ENCODE data around the gene LTBP1. TPM values are rescaled to one million over a fixed set of nuclear protein-coding genes. Genes with fewer than 3 reads are reported as not detected.

LTBP1 gene
- total RNA-seq, 2 experiments from 2014 or later = 0.03 to 0.24 TPM

- ChIA-PET POLR2A (no interaction called here), CTCF (no interaction called here)
- no peak for DNase-seq
- Mint-ChIP-seq H3K36me3 (ENCODE audit: low read depth) (no peaks in the 10 kb centered on the region), H3K9me3 (ENCODE audit: insufficient read depth) (no peaks in the 10 kb centered on the region), H3K27ac (no peak overlapping the region), H3K27me3 (ENCODE audit: low read depth) (peaks cover 7% of the 10 kb centered on the region), H3K4me3 (no peak overlapping the region), H3K4me1 (ENCODE audit: low read depth) (no peaks in the 10 kb centered on the region)
- no peak for ATAC-seq
These were observed 116.0 kb downstream of the LTBP1 start for GRCh38 chr2:33062665-33063250.

GRCh38 chr2:33064349-33064801, 117.6 kb downstream of the LTBP1 start:
- ChIA-PET CTCF (no interaction called here), POLR2A (no interaction called here)
- H3K4me3 Mint-ChIP-seq = no peak overlapping the region
- H3K9me3 Mint-ChIP-seq (ENCODE audit: insufficient read depth) = no peaks in the 10 kb centered on the region
- no peak overlapping the region for H3K27ac Mint-ChIP-seq
- DNase-seq (no peak), ATAC-seq (no peak)
- H3K27me3 Mint-ChIP-seq (ENCODE audit: low read depth) = peaks cover 9% of the 10 kb centered on the region
- H3K4me1 Mint-ChIP-seq (ENCODE audit: low read depth) = no peaks in the 10 kb centered on the region
- no peaks in the 10 kb centered on the region for H3K36me3 Mint-ChIP-seq (ENCODE audit: low read depth)

GRCh38 chr2:33067598-33067997, 120.8 kb downstream of the LTBP1 start:
- no peak overlapping the region for H3K27ac Mint-ChIP-seq
- ATAC-seq (no peak), DNase-seq (no peak)
- no peaks in the 10 kb centered on the region for H3K9me3 Mint-ChIP-seq (ENCODE audit: insufficient read depth)
- no peaks in the 10 kb centered on the region for H3K4me1 Mint-ChIP-seq (ENCODE audit: low read depth)
- ChIA-PET CTCF (no interaction called here), POLR2A (no interaction called here)
- no peaks in the 10 kb centered on the region for H3K36me3 Mint-ChIP-seq (ENCODE audit: low read depth)
- H3K27me3 Mint-ChIP-seq (ENCODE audit: low read depth) = peaks cover 2% of the 10 kb centered on the region
- no peak overlapping the region for H3K4me3 Mint-ChIP-seq

DNA sequence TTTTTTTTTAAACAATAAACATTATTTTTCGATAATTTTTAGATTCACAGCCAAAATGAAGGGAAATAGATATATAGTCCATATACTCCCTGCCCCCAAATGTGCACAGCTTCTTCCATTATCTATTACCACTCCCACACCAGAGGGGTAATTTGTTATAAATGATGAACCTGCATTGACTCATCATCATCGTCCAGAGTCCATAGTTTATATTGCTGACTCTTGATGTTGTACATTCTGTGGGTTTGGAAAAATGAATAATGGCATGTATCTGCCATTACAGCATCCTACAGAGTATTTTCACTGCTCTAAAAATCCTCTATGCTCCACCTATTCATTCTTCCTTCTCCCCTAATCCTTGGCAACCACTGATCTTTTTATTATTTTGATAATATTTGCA, 121.5 kb downstream of the LTBP1 start:
- ChIA-PET CTCF (no interaction called here), POLR2A (no interaction called here)
- Mint-ChIP-seq H3K9me3 (ENCODE audit: insufficient read depth) (no peaks in the 10 kb centered on the region), H3K36me3 (ENCODE audit: low read depth) (no peaks in the 10 kb centered on the region), H3K4me1 (ENCODE audit: low read depth) (no peaks in the 10 kb centered on the region), H3K27me3 (ENCODE audit: low read depth) (peaks cover 2% of the 10 kb centered on the region), H3K27ac (no peak overlapping the region), H3K4me3 (no peak overlapping the region)
- no peak for DNase-seq
- no peak for ATAC-seq

DNA sequence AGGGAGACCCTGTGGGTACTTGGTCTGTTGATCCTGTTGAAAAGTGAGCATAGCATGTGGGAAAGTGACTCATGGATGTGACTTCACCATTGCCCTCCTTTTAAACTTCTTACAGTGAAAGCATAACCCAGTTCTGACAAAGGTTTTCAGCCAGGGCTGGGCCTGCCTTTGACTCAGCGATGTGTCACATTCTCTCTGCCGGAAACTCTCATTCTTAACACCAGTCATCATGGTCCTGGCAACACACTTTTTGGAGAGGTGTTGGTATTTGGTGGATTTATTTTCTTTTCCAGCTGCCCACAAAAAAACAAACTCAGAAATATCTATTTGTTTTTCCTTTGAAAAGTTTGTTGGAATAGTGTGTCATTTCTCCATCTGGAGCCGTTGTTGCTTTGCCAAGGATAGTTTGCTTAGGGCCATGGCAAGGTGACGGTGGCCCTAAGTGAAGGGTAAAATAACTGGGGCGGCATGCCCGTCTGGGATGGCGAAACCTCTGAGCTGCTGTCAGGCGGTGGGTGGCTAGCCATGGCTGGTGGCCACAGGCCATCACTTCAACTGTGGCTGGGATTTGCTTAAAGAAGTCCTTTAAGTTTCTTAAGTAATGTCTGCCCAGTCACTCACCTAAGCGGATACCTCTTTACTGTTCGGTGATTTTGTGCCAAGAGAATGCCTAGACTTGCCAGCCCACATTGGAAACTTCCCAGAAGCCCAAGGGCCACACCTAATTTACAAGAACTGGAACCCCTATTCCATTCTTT, 123.3 kb downstream of the LTBP1 start:
- no peak for ATAC-seq
- Mint-ChIP-seq H3K27ac (no peak overlapping the region), H3K9me3 (ENCODE audit: insufficient read depth) (no peaks in the 10 kb centered on the region), H3K4me1 (ENCODE audit: low read depth) (no peaks in the 10 kb centered on the region), H3K36me3 (ENCODE audit: low read depth) (no peaks in the 10 kb centered on the region), H3K4me3 (no peak overlapping the region), H3K27me3 (ENCODE audit: low read depth) (peaks cover 2% of the 10 kb centered on the region)
- no peak for DNase-seq
- POLR2A ChIA-PET = no interaction called here
- CTCF ChIA-PET = no interaction called here

GRCh38 chr2:33071591-33071990, 124.8 kb downstream of the LTBP1 start:
- H3K36me3 Mint-ChIP-seq (ENCODE audit: low read depth) = no peaks in the 10 kb centered on the region
- no peak for ATAC-seq
- no peak for DNase-seq
- ChIA-PET CTCF (no interaction called here), POLR2A (no interaction called here)
- no peak overlapping the region for H3K27ac Mint-ChIP-seq
- no peak overlapping the region for H3K4me3 Mint-ChIP-seq
- H3K4me1 Mint-ChIP-seq (ENCODE audit: low read depth) = no peaks in the 10 kb centered on the region
- H3K9me3 Mint-ChIP-seq (ENCODE audit: insufficient read depth) = no peaks in the 10 kb centered on the region
- peaks cover 2% of the 10 kb centered on the region for H3K27me3 Mint-ChIP-seq (ENCODE audit: low read depth)

DNA sequence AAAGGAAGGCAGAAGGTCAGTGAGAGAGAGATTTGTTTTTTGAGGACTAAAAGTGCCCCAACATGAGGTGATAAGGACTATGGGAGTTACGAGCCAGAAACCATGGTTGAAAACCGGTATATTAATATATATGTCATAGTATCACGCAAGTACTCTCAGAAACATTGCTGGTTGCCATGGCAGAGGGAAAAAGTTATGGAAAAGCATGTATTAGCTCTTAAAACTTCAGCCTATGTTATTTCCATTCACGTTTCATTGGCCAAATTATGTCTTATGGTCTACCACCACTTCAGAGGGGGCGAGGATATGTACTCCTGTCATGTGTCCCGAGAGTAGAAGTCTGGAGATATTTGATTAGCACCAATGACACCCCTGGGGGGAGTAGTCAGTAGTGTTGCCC, 125.9 kb downstream of the LTBP1 start:
- POLR2A ChIA-PET = no interaction called here
- DNase-seq (no peak), ATAC-seq (no peak)
- Mint-ChIP-seq H3K9me3 (ENCODE audit: insufficient read depth) (no peaks in the 10 kb centered on the region), H3K27ac (no peak overlapping the region), H3K27me3 (ENCODE audit: low read depth) (peaks cover 2% of the 10 kb centered on the region), H3K4me1 (ENCODE audit: low read depth) (no peaks in the 10 kb centered on the region), H3K36me3 (ENCODE audit: low read depth) (no peaks in the 10 kb centered on the region), H3K4me3 (no peak overlapping the region)
- CTCF ChIA-PET = no interaction called here

- Mint-ChIP-seq H3K27me3 (ENCODE audit: low read depth) (peaks cover 2% of the 10 kb centered on the region), H3K9me3 (ENCODE audit: insufficient read depth) (no peaks in the 10 kb centered on the region), H3K36me3 (ENCODE audit: low read depth) (no peaks in the 10 kb centered on the region), H3K27ac (no peak overlapping the region), H3K4me3 (no peak overlapping the region), H3K4me1 (ENCODE audit: low read depth) (peaks cover 3% of the 10 kb centered on the region)
- ChIA-PET CTCF (no interaction called here), POLR2A (no interaction called here)
- no peak for DNase-seq
- no peak for ATAC-seq
These were observed 126.3 kb downstream of the LTBP1 start for GRCh38 chr2:33073018-33073417.

DNA sequence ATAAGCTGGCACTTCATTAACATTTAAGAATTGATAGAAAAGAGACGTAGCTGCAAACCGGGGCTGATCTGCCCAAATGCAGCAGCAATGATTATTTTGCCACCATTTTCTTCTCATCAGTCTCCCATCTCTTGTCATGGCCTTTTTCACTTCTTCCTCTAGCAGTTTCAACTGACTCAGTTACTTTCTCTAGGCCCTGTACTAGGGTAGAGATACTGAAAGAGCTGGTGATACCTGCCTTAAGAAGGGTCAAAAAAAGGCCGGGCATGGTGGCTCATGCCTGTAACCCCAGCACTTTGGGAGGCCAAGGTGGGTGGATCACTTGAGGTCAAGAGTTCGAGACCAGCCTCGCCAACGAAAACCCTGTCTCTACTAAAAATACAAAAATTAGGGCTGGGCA, 127.4 kb downstream of the LTBP1 start:
- POLR2A ChIA-PET = no interaction called here
- no peak for ATAC-seq
- peaks cover 1% of the 10 kb centered on the region for H3K27me3 Mint-ChIP-seq (ENCODE audit: low read depth)

GRCh38 chr2:33077311-33077710, 130.6 kb downstream of the LTBP1 start:
- no peaks in the 10 kb centered on the region for H3K27me3 Mint-ChIP-seq (ENCODE audit: low read depth)
- H3K9me3 Mint-ChIP-seq (ENCODE audit: insufficient read depth) = no peaks in the 10 kb centered on the region
- CTCF ChIA-PET = no interaction called here
- no peak for DNase-seq
- H3K4me1 Mint-ChIP-seq (ENCODE audit: low read depth) = peaks cover 3% of the 10 kb centered on the region
- no peaks in the 10 kb centered on the region for H3K36me3 Mint-ChIP-seq (ENCODE audit: low read depth)
- no peak overlapping the region for H3K4me3 Mint-ChIP-seq
- POLR2A ChIA-PET = no interaction called here
- ATAC-seq = no peak
- no peak overlapping the region for H3K27ac Mint-ChIP-seq

More for the DNA sequence above, 127.4 kb downstream of the LTBP1 start:
- peaks cover 3% of the 10 kb centered on the region for H3K4me1 Mint-ChIP-seq (ENCODE audit: low read depth)
- H3K4me3 Mint-ChIP-seq = no peak overlapping the region
- DNase-seq = no peak
- H3K9me3 Mint-ChIP-seq (ENCODE audit: insufficient read depth) = no peaks in the 10 kb centered on the region
- no peaks in the 10 kb centered on the region for H3K36me3 Mint-ChIP-seq (ENCODE audit: low read depth)
- H3K27ac Mint-ChIP-seq = no peak overlapping the region
- CTCF ChIA-PET = no interaction called here

DNA sequence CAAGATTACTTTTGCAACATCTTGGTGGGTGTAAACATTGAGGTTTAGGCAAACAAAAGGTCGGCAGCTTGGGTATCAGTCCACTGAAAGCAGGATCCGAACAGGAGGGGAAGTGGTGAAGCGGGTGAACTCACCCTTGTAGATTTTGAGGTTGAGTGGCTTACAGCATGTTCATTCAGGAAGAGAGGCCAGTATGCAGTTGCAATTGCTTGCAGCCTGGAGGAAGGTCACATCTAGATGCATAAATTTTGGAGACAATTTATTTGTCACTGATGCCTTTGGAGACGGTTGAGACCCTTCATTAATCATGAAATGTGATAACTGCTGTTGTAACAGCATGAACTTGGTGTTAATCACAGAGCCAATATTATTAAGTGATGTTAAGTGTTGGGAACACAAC, 131.1 kb downstream of the LTBP1 start:
- Mint-ChIP-seq H3K27me3 (ENCODE audit: low read depth) (no peaks in the 10 kb centered on the region), H3K9me3 (ENCODE audit: insufficient read depth) (no peaks in the 10 kb centered on the region), H3K36me3 (ENCODE audit: low read depth) (no peaks in the 10 kb centered on the region), H3K27ac (no peak overlapping the region), H3K4me3 (no peak overlapping the region), H3K4me1 (ENCODE audit: low read depth) (peaks cover 3% of the 10 kb centered on the region)
- CTCF ChIA-PET = no interaction called here
- DNase-seq = no peak
- no peak for ATAC-seq
- POLR2A ChIA-PET = no interaction called here

- Mint-ChIP-seq H3K4me3 (no peak overlapping the region), H3K36me3 (ENCODE audit: low read depth) (no peaks in the 10 kb centered on the region), H3K4me1 (ENCODE audit: low read depth) (peaks cover 7% of the 10 kb centered on the region), H3K27me3 (ENCODE audit: low read depth) (no peaks in the 10 kb centered on the region), H3K27ac (no peak overlapping the region), H3K9me3 (ENCODE audit: insufficient read depth) (no peaks in the 10 kb centered on the region)
- DNase-seq = no peak
- ATAC-seq = no peak
- ChIA-PET POLR2A (no interaction called here), CTCF (no interaction called here)
These were observed 134.9 kb downstream of the LTBP1 start for GRCh38 chr2:33081691-33082090.

All from activated CD8-positive, alpha-beta T cell treated with anti-CD3 and anti-CD28 coated beads, Interleukin-2, amount 10 ng/mL, durations not matched to agents 7 days and 5 days (primary cell).